ENCODE data around the gene ATP10A.

DNA sequence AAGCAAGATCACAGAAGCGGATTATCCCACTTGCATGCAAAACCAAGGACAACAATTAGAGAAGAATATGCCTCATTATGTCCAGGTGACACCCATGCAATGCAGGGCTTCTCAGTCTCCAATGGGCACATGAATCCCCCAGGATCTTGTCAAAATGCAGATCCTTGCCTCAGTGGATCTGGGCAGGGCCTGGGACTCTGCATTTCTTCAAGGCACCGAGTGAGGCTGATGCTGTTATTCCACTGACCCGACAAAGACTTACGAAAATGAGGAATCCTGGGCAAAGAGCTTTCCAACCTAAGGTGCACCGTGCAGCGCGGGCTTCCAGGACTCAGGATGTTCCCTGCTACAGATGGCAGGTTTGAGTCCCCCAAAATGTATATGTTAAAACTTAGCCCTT, 99.2 kb downstream of the ATP10A start:
- TF ChIP-seq EZH2 (IDR thresholded peaks at IDR 0.05) (no peak), POLR2AphosphoS5 (IDR thresholded peaks at IDR 0.05; ENCODE audit: borderline replicate concordance, low read depth, low read length) (no peak), FOXP2 (optimal IDR thresholded peaks at IDR 0.05; ENCODE audit: control extremely low read depth, extremely low read length, insufficient read depth) (no peak)
